WTC11 (cell line): ENCODE results near the gene WNT3A. TPM values are rescaled to one million over a fixed set of nuclear protein-coding genes. Genes with fewer than 3 reads are reported as not detected.
"Not testable (repeated sequence)": the region's sequence is repeated elsewhere in the genome, so short reads cannot be mapped to it uniquely, and the experiment has no call there.

Experiments used
- ATAC-seq: fragments of 200-7000 bp; cut with Tn5 transposase; 2 replicates; pipeline ENCODE4 v1.10.0; 2021; ENCODE audit warnings: mild to moderate bottlenecking, moderate library complexity
- CTCF ChIA-PET: fragments of 300-600 bp; sonication (Branson Sonifier 250); formaldehyde crosslinking; loops from one replicate; lab custom pipeline; 2021; ENCODE audit warnings: antibody characterized with exemption; lab: Charles Lee
- POLR2A ChIA-PET: fragments of 350-600 bp; sonication (Branson Sonifier 250); formaldehyde crosslinking; loops from one replicate; lab custom pipeline; 2021; ENCODE audit warnings: antibody characterized with exemption; lab: Charles Lee
- DNase-seq: peaks from one replicate; pipeline ENCODE4 v3.0.0; 2021; ENCODE audit warnings: low spot score
- H3K27ac Mint-ChIP-seq: 2 replicates; pipeline ENCODE4 v1.8.0; 2021; ENCODE audit warnings: mixed read lengths
- H3K27me3 Mint-ChIP-seq: 2 replicates; pipeline ENCODE4 v1.8.0; 2021; ENCODE audit warnings: low read depth, mild to moderate bottlenecking, moderate library complexity, mixed read lengths
- H3K36me3 Mint-ChIP-seq: 2 replicates; pipeline ENCODE4 v1.8.0; 2021; ENCODE audit warnings: mixed read lengths
- H3K4me1 Mint-ChIP-seq: 2 replicates; pipeline ENCODE4 v1.8.0; 2022; ENCODE audit warnings: mixed read lengths
- H3K4me3 Mint-ChIP-seq: 2 replicates; pipeline ENCODE4 v1.8.0; 2021; ENCODE audit warnings: mild to moderate bottlenecking, moderate library complexity, mixed read lengths
- H3K9me3 Mint-ChIP-seq: 2 replicates; pipeline ENCODE4 v1.8.0; 2021; ENCODE audit warnings: mixed read lengths
- total RNA-seq: library from RNA; stranded (reverse); gene quantifications from 3 replicates; pipeline ENCODE4 v1.2.3, GENCODE V29; 2021

Gene WNT3A
- total RNA-seq, 1 experiment from 2014 or later, result 0.17 TPM

- DNase-seq, H3K27ac Mint-ChIP-seq, POLR2A ChIA-PET, H3K36me3 Mint-ChIP-seq, H3K9me3 Mint-ChIP-seq, CTCF ChIA-PET, H3K27me3 Mint-ChIP-seq, ATAC-seq, H3K4me3 Mint-ChIP-seq, H3K4me1 Mint-ChIP-seq: not testable (repeated sequence)
Measured at GRCh38 chr1:227970076-227970995, 36.5 kb upstream of the WNT3A start.

GRCh38 chr1:227971216-227971615 lies 35.6 kb upstream of the WNT3A start:
- H3K9me3 Mint-ChIP-seq, H3K27me3 Mint-ChIP-seq, POLR2A ChIA-PET, H3K4me3 Mint-ChIP-seq, ATAC-seq, H3K27ac Mint-ChIP-seq, DNase-seq, H3K4me1 Mint-ChIP-seq, H3K36me3 Mint-ChIP-seq: not testable (repeated sequence)
- CTCF ChIA-PET, result interaction anchor here (1.9 kb wide), 1 partner anchor 17 kb away, joined by 8 read pairs; no protein-coding TSS in a partner anchor

GRCh38 chr1:227971643-227972282 lies 35.0 kb upstream of the WNT3A start:
- H3K4me3 Mint-ChIP-seq, H3K36me3 Mint-ChIP-seq, H3K4me1 Mint-ChIP-seq, ATAC-seq, H3K9me3 Mint-ChIP-seq, DNase-seq, H3K27me3 Mint-ChIP-seq, H3K27ac Mint-ChIP-seq, POLR2A ChIA-PET: not testable (repeated sequence)
- CTCF ChIA-PET, result interaction anchor here (1.9 kb wide), 1 partner anchor 18 kb away, joined by 8 read pairs; no protein-coding TSS in a partner anchor

- H3K4me3 Mint-ChIP-seq, H3K4me1 Mint-ChIP-seq, H3K9me3 Mint-ChIP-seq, DNase-seq, H3K27ac Mint-ChIP-seq, H3K36me3 Mint-ChIP-seq, H3K27me3 Mint-ChIP-seq, ATAC-seq, POLR2A ChIA-PET: not testable (repeated sequence)
- CTCF ChIA-PET, result interaction anchor here (1.5 to 1.9 kb wide), 2 partner anchors 18 to 32 kb away, joined by 5 to 8 read pairs; no protein-coding TSS in a partner anchor
Measured at GRCh38 chr1:227972283-227972679, 34.5 kb upstream of the WNT3A start.

- not testable (repeated sequence) for DNase-seq, H3K4me1 Mint-ChIP-seq, ATAC-seq, H3K9me3 Mint-ChIP-seq, H3K36me3 Mint-ChIP-seq, H3K27ac Mint-ChIP-seq, H3K4me3 Mint-ChIP-seq, H3K27me3 Mint-ChIP-seq
- POLR2A ChIA-PET, result interaction anchor here (0.6 kb wide), 1 partner anchor 466 kb away, joined by 3 read pairs; no protein-coding TSS in a partner anchor
- CTCF ChIA-PET, result interaction anchor here (1.0 to 2.2 kb wide), 5 partner anchors 19 to 211 kb away, joined by 3 to 9 read pairs (median 7); no protein-coding TSS in a partner anchor
Measured at GRCh38 chr1:227972843-227973374, 33.9 kb upstream of the WNT3A start.

GRCh38 chr1:227973724-227974288 lies 33.0 kb upstream of the WNT3A start:
- not testable (repeated sequence) for H3K9me3 Mint-ChIP-seq, ATAC-seq, H3K4me3 Mint-ChIP-seq, DNase-seq, H3K4me1 Mint-ChIP-seq, H3K36me3 Mint-ChIP-seq, H3K27me3 Mint-ChIP-seq, H3K27ac Mint-ChIP-seq
- ChIA-PET CTCF (interaction anchor here (0.9 to 2.2 kb wide), 5 partner anchors 21 to 212 kb away, joined by 3 to 9 read pairs (median 5); no protein-coding TSS in a partner anchor), POLR2A (interaction anchor here (0.6 kb wide), 1 partner anchor 465 kb away, joined by 3 read pairs; no protein-coding TSS in a partner anchor)

- CTCF ChIA-PET, ATAC-seq, H3K27me3 Mint-ChIP-seq, POLR2A ChIA-PET, H3K9me3 Mint-ChIP-seq, H3K36me3 Mint-ChIP-seq, H3K4me1 Mint-ChIP-seq, H3K27ac Mint-ChIP-seq, H3K4me3 Mint-ChIP-seq, DNase-seq: not testable (repeated sequence)
Measured at GRCh38 chr1:227975583-227976283, 31.1 kb upstream of the WNT3A start.
